ENCODE measurements around the gene NF2.

DNA sequence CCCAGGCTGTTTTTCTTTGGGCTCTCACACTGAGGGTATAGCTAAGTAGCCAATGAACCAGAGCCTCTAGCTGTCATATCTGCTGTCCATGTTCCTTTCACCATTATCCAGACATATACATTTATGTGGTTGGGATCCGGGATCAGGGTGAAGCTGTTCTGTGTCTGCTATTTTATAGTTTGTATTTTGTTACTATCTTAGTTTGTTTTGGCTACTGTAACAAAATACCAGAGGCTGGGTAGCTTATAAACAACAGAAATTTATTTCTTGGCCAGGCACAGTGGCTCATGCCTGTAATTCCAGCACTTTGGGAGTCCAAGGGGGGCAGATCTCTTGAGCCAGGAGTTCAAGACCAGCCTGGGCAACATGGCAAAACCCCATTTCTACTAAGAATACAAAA, 75.9 kb downstream of the NF2 start:
- TF ChIP-seq, protein P1, sequence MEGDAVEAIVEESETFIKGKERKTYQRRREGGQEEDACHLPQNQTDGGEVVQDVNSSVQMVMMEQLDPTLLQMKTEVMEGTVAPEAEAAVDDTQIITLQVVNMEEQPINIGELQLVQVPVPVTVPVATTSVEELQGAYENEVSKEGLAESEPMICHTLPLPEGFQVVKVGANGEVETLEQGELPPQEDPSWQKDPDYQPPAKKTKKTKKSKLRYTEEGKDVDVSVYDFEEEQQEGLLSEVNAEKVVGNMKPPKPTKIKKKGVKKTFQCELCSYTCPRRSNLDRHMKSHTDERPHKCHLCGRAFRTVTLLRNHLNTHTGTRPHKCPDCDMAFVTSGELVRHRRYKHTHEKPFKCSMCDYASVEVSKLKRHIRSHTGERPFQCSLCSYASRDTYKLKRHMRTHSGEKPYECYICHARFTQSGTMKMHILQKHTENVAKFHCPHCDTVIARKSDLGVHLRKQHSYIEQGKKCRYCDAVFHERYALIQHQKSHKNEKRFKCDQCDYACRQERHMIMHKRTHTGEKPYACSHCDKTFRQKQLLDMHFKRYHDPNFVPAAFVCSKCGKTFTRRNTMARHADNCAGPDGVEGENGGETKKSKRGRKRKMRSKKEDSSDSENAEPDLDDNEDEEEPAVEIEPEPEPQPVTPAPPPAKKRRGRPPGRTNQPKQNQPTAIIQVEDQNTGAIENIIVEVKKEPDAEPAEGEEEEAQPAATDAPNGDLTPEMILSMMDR (IDR thresholded peaks at IDR 0.05) = no peak
- TF ChIP-seq POLR2A (IDR thresholded peaks at IDR 0.05) = no peak
